Tibial nerve (tissue), 4 donors: ENCODE data around the gene GON4L. TPM values are rescaled to one million over a fixed set of nuclear protein-coding genes. Genes with fewer than 3 reads are reported as not detected.
"Not testable (repeated sequence)": the region's sequence is repeated elsewhere in the genome, so short reads cannot be mapped to it uniquely, and the experiment has no call there.

ENCODE experiments used
- DNase-seq, 2 donors: peaks; one replicate each; pipeline ENCODE4 v3.0.0-alpha.2; 2019; ENCODE audit warnings: low spot score in 2 of 2
- H3K27ac ChIP-seq, 4 donors: fragments of 200-600 bp; sonication (generic) in 3 of 4; one replicate each; pipeline ENCODE4 v1.5.1; 2017 to 2019; ENCODE audit warnings: mild to moderate bottlenecking in 1 of 4
- H3K27me3 ChIP-seq, 2 donors: fragments of 200-600 bp; sonication (generic) in 1 of 2; one replicate each; pipeline versions ENCODE4 v1.5.1 to v1.6.0; 2017 to 2019
- H3K36me3 ChIP-seq, 3 donors: fragments of 200-600 bp; sonication (generic); one replicate each; pipeline ENCODE4 v1.5.1; 2018 to 2019
- H3K4me1 ChIP-seq, 4 donors: fragments of 200-600 bp; sonication (generic) in 3 of 4; one replicate each; pipeline ENCODE4 v1.5.1; 2017 to 2019
- H3K4me3 ChIP-seq, 4 donors: fragments of 200-600 bp; sonication (generic) in 3 of 4; one replicate each; pipeline ENCODE4 v1.5.1; 2017 to 2019; ENCODE audit warnings: mild to moderate bottlenecking in 1 of 4, moderate library complexity in 1 of 4
- H3K9me3 ChIP-seq, 4 donors: fragments of 200-600 bp; sonication (generic) in 3 of 4; one replicate each; pipeline ENCODE4 v1.5.1; 2017 to 2019
- CTCF ChIP-seq, 5 experiments: fragments of 200-600 bp in 3 of 5; fragments of 450-650 bp in 2 of 5; sonication (generic) in 3 of 5; IDR thresholded peaks; one replicate each; pipeline ENCODE4 v1.5.1; 2016 to 2019; ENCODE audit warnings: antibody characterized with exemption in 5 of 5, mild to moderate bottlenecking in 3 of 5, moderate library complexity in 2 of 5
- EP300 ChIP-seq, 2 donors: sonication (generic); formaldehyde crosslinking; IDR thresholded peaks; one replicate each; pipeline ENCODE4 v1.6.1; 2017; ENCODE audit warnings: antibody characterized with exemption in 2 of 2, mild to moderate bottlenecking in 1 of 2
- POLR2A ChIP-seq, 2 donors: fragments of 450-650 bp; IDR thresholded peaks; one replicate each; pipeline ENCODE4 v1.6.1; 2017; ENCODE audit warnings: antibody characterized with exemption in 2 of 2, mild to moderate bottlenecking in 2 of 2, moderate library complexity in 2 of 2
- WGBS, 2 donors: methylation state at CpG; one replicate each; pipeline ENCODE4 v1.1.5; 2018; 5-methylcytosine and 5-hydroxymethylcytosine counted together
- total RNA-seq, 4 donors: library from RNA; depleted of rRNA; stranded (reverse); fragments of >200 nt; gene quantifications; one replicate each; pipeline ENCODE4 v1.1.0, GENCODE V29; 2016

Gene GON4L
- total RNA-seq, 4 donors from 2014 or later, result 53.3 to 88.2 (median 66.2) TPM

GRCh38 chr1:155729031-155729898 is 127.7 kb downstream of the GON4L start:
- peak; percentile 19 to 76 for DNase-seq
- WGBS, 2 donors, result 62 to 64% methylated on average over 12 of the region's 12 CpGs
- H3K36me3 ChIP-seq, result peaks cover 0 to 66% (median 0%) of the 10 kb centered on the region in 3 donors

GRCh38 chr1:155725142-155725541 is 131.9 kb downstream of the GON4L start:
- no peak for TF ChIP-seq CTCF (IDR thresholded peaks at IDR 0.05)
- TF ChIP-seq POLR2A (IDR thresholded peaks at IDR 0.05), result no peak
- TF ChIP-seq EP300 (IDR thresholded peaks at IDR 0.05), result no peak
- Histone ChIP-seq H3K9me3 (no peaks in the 10 kb centered on the region), H3K36me3 (peaks cover 0 to 50% (median 0%) of the 10 kb centered on the region in 3 donors), H3K27me3 (no peaks in the 10 kb centered on the region), H3K27ac (no peak overlapping the region), H3K4me3 (no peak overlapping the region), H3K4me1 (peaks cover 0 to 6% (median 0%) of the 10 kb centered on the region in 4 donors)
- no peak for DNase-seq
- WGBS, 2 donors, result 93 to 97% methylated on average over 3 of the region's 3 CpGs

More at GRCh38 chr1:155729031-155729898, 127.7 kb downstream of the GON4L start:
- Histone ChIP-seq H3K27ac (peak overlapping the region in 2 of 4 donors; percentile 11 to 18), H3K9me3 (no peaks in the 10 kb centered on the region), H3K4me1 (peaks cover 0 to 6% (median 0%) of the 10 kb centered on the region in 4 donors), H3K4me3 (no peak overlapping the region), H3K27me3 (no peaks in the 10 kb centered on the region)
- TF ChIP-seq CTCF (IDR thresholded peaks at IDR 0.05) (peak in 4 of 5 experiments; percentile 45 to 63 (median 53)), EP300 (IDR thresholded peaks at IDR 0.05) (peak in 1 of 2 donors; percentile 13), POLR2A (IDR thresholded peaks at IDR 0.05) (no peak)

- WGBS, 2 donors, result 82 to 90% methylated on average over 4 of the region's 4 CpGs
- no peak overlapping the region for H3K4me3 ChIP-seq
Observed at GRCh38 chr1:155719703-155720102, 137.3 kb downstream of the GON4L start.

GRCh38 chr1:155718524-155719115 is 138.4 kb downstream of the GON4L start:
- not testable (repeated sequence) for DNase-seq, H3K27ac ChIP-seq, H3K27me3 ChIP-seq, H3K9me3 ChIP-seq, H3K4me1 ChIP-seq, H3K4me3 ChIP-seq
- WGBS, 2 donors, result 87 to 93% methylated on average over 6 of the region's 6 CpGs
- H3K36me3 ChIP-seq, result peaks cover 0 to 53% (median 0%) of the 10 kb centered on the region in 3 donors

More at GRCh38 chr1:155719703-155720102, 137.3 kb downstream of the GON4L start:
- no peaks in the 10 kb centered on the region for H3K9me3 ChIP-seq
- H3K4me1 ChIP-seq, result no peaks in the 10 kb centered on the region
- TF ChIP-seq CTCF (IDR thresholded peaks at IDR 0.05) (no peak), POLR2A (IDR thresholded peaks at IDR 0.05) (no peak)
- peaks cover 0 to 53% (median 0%) of the 10 kb centered on the region in 3 donors for H3K36me3 ChIP-seq
- H3K27me3 ChIP-seq, result no peaks in the 10 kb centered on the region
- no peak overlapping the region for H3K27ac ChIP-seq
- DNase-seq, result no peak

- 95% methylated on average over 7 of the region's 7 CpGs for WGBS, 2 donors
- no peak overlapping the region for H3K27ac ChIP-seq
Observed at GRCh38 chr1:155717041-155717440, 140.0 kb downstream of the GON4L start.

More at GRCh38 chr1:155717041-155717440, 140.0 kb downstream of the GON4L start:
- no peak overlapping the region for H3K4me3 ChIP-seq
- no peak for TF ChIP-seq CTCF (IDR thresholded peaks at IDR 0.05)
- TF ChIP-seq POLR2A (IDR thresholded peaks at IDR 0.05), result no peak
- TF ChIP-seq EP300 (IDR thresholded peaks at IDR 0.05), result no peak
- H3K4me1 ChIP-seq, result no peaks in the 10 kb centered on the region
- H3K27me3 ChIP-seq, result no peaks in the 10 kb centered on the region
- H3K9me3 ChIP-seq, result no peaks in the 10 kb centered on the region
- H3K36me3 ChIP-seq, result peaks cover 0 to 46% (median 0%) of the 10 kb centered on the region in 3 donors
- no peak for DNase-seq
